Endothelial cell of umbilical vein (primary cell): Measurements from ENCODE around the gene CCR7.

Experiments used
- EZH2 ChIP-seq: IDR thresholded peaks from 2 replicates; pipeline ENCODE4 v1.6.1; 2012; ENCODE audit warnings: borderline replicate concordance, low read depth, mild to moderate bottlenecking, moderate library complexity, low read length, inconsistent platforms; ENCODE audit not compliant: severe bottlenecking
- TF ChIP-seq, protein P1 (sequence below), 2 donors: IDR thresholded peaks; 1 replicate in 1 of 2; 2 replicates in 1 of 2; pipeline ENCODE4 v1.5.1; 2011; ENCODE audit warnings: low read length in 2 of 2, mild to moderate bottlenecking in 2 of 2, moderate library complexity in 2 of 2, control low read depth in 1 of 2, inconsistent platforms in 1 of 2, low read depth in 1 of 2; ENCODE audit not compliant: insufficient read depth in 1 of 2; ENCODE audit errors: extremely low read depth in 1 of 2

GRCh38 chr17:40561294-40561870 is 3.9 kb downstream of the CCR7 start:
- TF ChIP-seq EZH2: no peak
- TF ChIP-seq, protein P1, sequence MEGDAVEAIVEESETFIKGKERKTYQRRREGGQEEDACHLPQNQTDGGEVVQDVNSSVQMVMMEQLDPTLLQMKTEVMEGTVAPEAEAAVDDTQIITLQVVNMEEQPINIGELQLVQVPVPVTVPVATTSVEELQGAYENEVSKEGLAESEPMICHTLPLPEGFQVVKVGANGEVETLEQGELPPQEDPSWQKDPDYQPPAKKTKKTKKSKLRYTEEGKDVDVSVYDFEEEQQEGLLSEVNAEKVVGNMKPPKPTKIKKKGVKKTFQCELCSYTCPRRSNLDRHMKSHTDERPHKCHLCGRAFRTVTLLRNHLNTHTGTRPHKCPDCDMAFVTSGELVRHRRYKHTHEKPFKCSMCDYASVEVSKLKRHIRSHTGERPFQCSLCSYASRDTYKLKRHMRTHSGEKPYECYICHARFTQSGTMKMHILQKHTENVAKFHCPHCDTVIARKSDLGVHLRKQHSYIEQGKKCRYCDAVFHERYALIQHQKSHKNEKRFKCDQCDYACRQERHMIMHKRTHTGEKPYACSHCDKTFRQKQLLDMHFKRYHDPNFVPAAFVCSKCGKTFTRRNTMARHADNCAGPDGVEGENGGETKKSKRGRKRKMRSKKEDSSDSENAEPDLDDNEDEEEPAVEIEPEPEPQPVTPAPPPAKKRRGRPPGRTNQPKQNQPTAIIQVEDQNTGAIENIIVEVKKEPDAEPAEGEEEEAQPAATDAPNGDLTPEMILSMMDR (IDR thresholded peaks at IDR 0.05; ENCODE audit: extremely low read depth in 1 of 2, insufficient read depth in 1 of 2, low read depth in 1 of 2, low read length in 2 of 2): no peak
